H1 (cell line): ENCODE results near the gene CD46. TPM values are rescaled to one million over a fixed set of nuclear protein-coding genes. Genes with fewer than 3 reads are reported as not detected.

Source experiments
- CTCF ChIA-PET: fragments of 300-600 bp; sonication (Branson Sonifier 250); formaldehyde crosslinking; loops from one replicate; lab custom pipeline; 2021; ENCODE audit not compliant: partially characterized antibody; lab: Charles Lee
- POLR2A ChIA-PET: fragments of 300-600 bp; sonication (Branson Sonifier 250); formaldehyde crosslinking; loops from one replicate; lab custom pipeline; 2021; ENCODE audit warnings: inconsistent platforms; ENCODE audit not compliant: partially characterized antibody; lab: Charles Lee
- DNase-seq, 2 experiments: peaks; one replicate each; pipeline versions ENCODE4 v3.0.0 to v3.0.0-alpha.2; 2010 to 2022; ENCODE audit warnings: low spot score in 2 of 2, low read depth in 1 of 2, mixed read lengths in 1 of 2
- FAIRE-seq: peaks from 2 replicates; lab custom pipeline; 2011; peaks lifted over from hg19 to GRCh38; lab: Jason Lieb, UNC
- H2AFZ ChIP-seq: 2 replicates; pipeline ENCODE4 v1.8.1; 2012; ENCODE audit warnings: low read length, inconsistent platforms
- H2AK5ac ChIP-seq: 2 replicates; pipeline ENCODE4 v1.6.1; 2013; ENCODE audit warnings: low read depth, low read length
- H2BK120ac ChIP-seq: replicated peaks from 2 replicates; pipeline ENCODE3; 2013; ENCODE audit warnings: low read depth, low read length, inconsistent platforms
- H2BK12ac ChIP-seq: 2 replicates; pipeline ENCODE4 v1.6.1; 2013; ENCODE audit warnings: low read depth, low read length
- H2BK15ac ChIP-seq: 2 replicates; pipeline ENCODE4 v1.6.1; 2013; ENCODE audit warnings: low read length
- H2BK20ac ChIP-seq: 2 replicates; pipeline ENCODE4 v1.6.1; 2013; ENCODE audit warnings: low read length
- H2BK5ac ChIP-seq: 2 replicates; pipeline ENCODE4 v1.6.1; 2013; ENCODE audit warnings: low read depth, low read length
- H3K14ac ChIP-seq: 2 replicates; pipeline ENCODE4 v1.6.1; 2013; ENCODE audit warnings: inconsistent platforms; ENCODE audit not compliant: insufficient read length
- H3K18ac ChIP-seq: 2 replicates; pipeline ENCODE4 v1.6.1; 2013; ENCODE audit warnings: low read length; ENCODE audit errors: extremely low read depth
- H3K23ac ChIP-seq: 2 replicates; pipeline ENCODE4 v1.6.1; 2013; ENCODE audit warnings: inconsistent platforms; ENCODE audit not compliant: insufficient read length
- H3K23me2 ChIP-seq: 2 replicates; pipeline ENCODE4 v1.6.1; 2013; ENCODE audit warnings: low read depth, low read length
- H3K27ac ChIP-seq: 2 replicates; pipeline ENCODE4 v1.6.1; 2011; ENCODE audit warnings: low read depth, low read length, inconsistent platforms
- H3K27me3 ChIP-seq, 4 experiments: replicated peaks in 1 of 4; 1 replicate in 1 of 4; 2 replicates in 3 of 4; pipeline versions ENCODE4 v1.6.1 to v1.8.1; 2011 to 2013; ENCODE audit warnings: low read length in 3 of 4, mild to moderate bottlenecking in 3 of 4, inconsistent platforms in 2 of 4, mixed read lengths in 2 of 4, moderate library complexity in 1 of 4; ENCODE audit not compliant: control insufficient read depth in 3 of 4, insufficient read depth in 3 of 4; ENCODE audit errors: extremely low read depth in 1 of 4
- H3K36me3 ChIP-seq, 4 experiments: 2 replicates each; pipeline versions ENCODE4 v1.6.1 to v1.8.1; 2011 to 2013; ENCODE audit warnings: mild to moderate bottlenecking in 4 of 4, low read length in 3 of 4, moderate library complexity in 2 of 4, control low read depth in 1 of 4, inconsistent platforms in 1 of 4; ENCODE audit not compliant: insufficient read depth in 4 of 4, control insufficient read depth in 2 of 4
- H3K4ac ChIP-seq: replicated peaks from 2 replicates; pipeline ENCODE3; 2013; ENCODE audit warnings: low read length, low read depth, mixed read lengths, inconsistent platforms; ENCODE audit not compliant: insufficient read length
- H3K4me1 ChIP-seq, 4 experiments: replicated peaks in 1 of 4; 1 replicate in 1 of 4; 2 replicates in 3 of 4; pipeline versions ENCODE4 v1.6.1 to v1.8.1; 2011 to 2013; ENCODE audit warnings: low read length in 3 of 4, inconsistent platforms in 2 of 4, mixed read lengths in 1 of 4; ENCODE audit not compliant: insufficient read depth in 4 of 4, control insufficient read depth in 3 of 4
- H3K4me2 ChIP-seq, 2 experiments: 2 replicates each; pipeline versions ENCODE4 v1.6.1 to v1.8.1; 2011 to 2013; ENCODE audit warnings: low read depth in 2 of 2, low read length in 2 of 2, control low read depth in 1 of 2, inconsistent platforms in 1 of 2, mild to moderate bottlenecking in 1 of 2; ENCODE audit not compliant: insufficient read depth in 1 of 2
- H3K4me3 ChIP-seq, 4 experiments: fragments of 200-600, 300-600 bp in 1 of 4; sonication (generic), shearing (Covaris generic), sonication (Bioruptor Twin) in 1 of 4; 2 replicates each; pipeline versions ENCODE4 v1.5.1 to v1.8.1; 2011 to 2016; ENCODE audit warnings: low read length in 4 of 4, low read depth in 3 of 4, control low read depth in 2 of 4, inconsistent platforms in 2 of 4, mild to moderate bottlenecking in 2 of 4, mixed read lengths in 1 of 4, moderate library complexity in 1 of 4; ENCODE audit not compliant: insufficient read depth in 2 of 4; ENCODE audit errors: extremely low read depth in 1 of 4
- H3K56ac ChIP-seq: replicated peaks from 2 replicates; pipeline ENCODE3; 2013; ENCODE audit warnings: low read depth, mild to moderate bottlenecking, mixed read lengths, low read length, inconsistent platforms; ENCODE audit not compliant: insufficient read length
- H3K79me1 ChIP-seq: 2 replicates; pipeline ENCODE4 v1.6.1; 2013; ENCODE audit warnings: low read depth, low read length, control low read depth
- H3K79me2 ChIP-seq, 2 experiments: 2 replicates each; pipeline versions ENCODE4 v1.6.1 to v1.8.1; 2012 to 2013; ENCODE audit warnings: low read length in 2 of 2, mild to moderate bottlenecking in 2 of 2, inconsistent platforms in 1 of 2; ENCODE audit not compliant: insufficient read depth in 2 of 2, control insufficient read depth in 1 of 2
- H3K9ac ChIP-seq, 4 experiments: replicated peaks in 1 of 4; 1 replicate in 1 of 4; 2 replicates in 3 of 4; pipeline versions ENCODE4 v1.6.1 to v1.8.1; 2011 to 2013; ENCODE audit warnings: low read depth in 3 of 4, low read length in 3 of 4, control low read depth in 2 of 4, mild to moderate bottlenecking in 2 of 4, moderate library complexity in 2 of 4, inconsistent platforms in 1 of 4; ENCODE audit errors: extremely low read depth in 1 of 4
- H3K9me3 ChIP-seq, 2 experiments: 2 replicates each; pipeline versions ENCODE4 v1.6.1 to v1.8.1; 2012 to 2013; ENCODE audit warnings: mild to moderate bottlenecking in 2 of 2, moderate library complexity in 2 of 2, control low read depth in 1 of 2, inconsistent platforms in 1 of 2, low read depth in 1 of 2, low read length in 1 of 2, mixed read lengths in 1 of 2; ENCODE audit not compliant: insufficient read depth in 2 of 2
- H4K20me1 ChIP-seq, 2 experiments: replicated peaks in 1 of 2; 2 replicates each; pipeline versions ENCODE3 to v1.8.1; 2011 to 2013; ENCODE audit warnings: inconsistent platforms in 2 of 2, low read length in 2 of 2, mild to moderate bottlenecking in 1 of 2; ENCODE audit not compliant: insufficient read depth in 2 of 2, control insufficient read depth in 1 of 2
- H4K5ac ChIP-seq: 2 replicates; pipeline ENCODE4 v1.6.1; 2013; ENCODE audit warnings: low read length, low read depth, mixed read lengths, inconsistent platforms; ENCODE audit not compliant: insufficient read length
- H4K8ac ChIP-seq: 2 replicates; pipeline ENCODE4 v1.8.0; 2013; ENCODE audit warnings: mild to moderate bottlenecking, moderate library complexity, low read length, inconsistent platforms; ENCODE audit not compliant: insufficient read depth; ENCODE audit errors: extremely low read depth
- H4K91ac ChIP-seq: replicated peaks from 2 replicates; pipeline ENCODE3; 2013; ENCODE audit warnings: low read length, mixed read lengths, inconsistent platforms; ENCODE audit not compliant: insufficient read length
- ATF2 ChIP-seq: IDR thresholded peaks from 2 replicates; pipeline ENCODE4 v1.6.1; 2012; ENCODE audit warnings: low read length, inconsistent platforms
- CHD2 ChIP-seq: IDR thresholded peaks from 2 replicates; pipeline ENCODE4 v1.6.1; 2012; ENCODE audit warnings: low read length, improper control_type of control experiment
- FOSL1 ChIP-seq: IDR thresholded peaks from 2 replicates; pipeline ENCODE4 v1.6.1; 2011; ENCODE audit warnings: mild to moderate bottlenecking, low read depth, low read length, moderate library complexity; ENCODE audit not compliant: insufficient read depth
- JUND ChIP-seq: IDR thresholded peaks from 2 replicates; pipeline ENCODE4 v1.6.1; 2011; ENCODE audit warnings: mild to moderate bottlenecking, improper control_type of control experiment, low read length
- KDM1A ChIP-seq: fragments of 200-600, 300-600 bp; sonication (generic); IDR thresholded peaks from 2 replicates; pipeline ENCODE4 v1.7.1; 2016; ENCODE audit warnings: mild to moderate bottlenecking, low read length, borderline replicate concordance
- KDM5A ChIP-seq: fragments of 200-600 bp; IDR thresholded peaks from 2 replicates; pipeline ENCODE4 v1.7.1; 2012; ENCODE audit warnings: mild to moderate bottlenecking, low read length, inconsistent platforms, mixed read lengths
- POU5F1 ChIP-seq: IDR thresholded peaks from 2 replicates; pipeline ENCODE4 v1.6.1; 2011; ENCODE audit warnings: low read depth, mild to moderate bottlenecking, low read length, moderate library complexity
- RAD21 ChIP-seq, 2 experiments: IDR thresholded peaks in 1 of 2; conservative IDR thresholded peaks in 1 of 2; 2 replicates each; pipeline ENCODE4 v1.6.1; 2011; ENCODE audit warnings: low read depth in 2 of 2, low read length in 2 of 2, improper control_type of control experiment in 1 of 2, inconsistent platforms in 1 of 2, mild to moderate bottlenecking in 1 of 2, moderate library complexity in 1 of 2
- RBBP5 ChIP-seq: IDR thresholded peaks from 2 replicates; pipeline ENCODE4 v1.7.1; 2012; ENCODE audit warnings: low read depth, mild to moderate bottlenecking, inconsistent platforms, low read length, moderate library complexity, borderline replicate concordance
- TCF12 ChIP-seq: IDR thresholded peaks from 2 replicates; pipeline ENCODE4 v1.6.1; 2011; ENCODE audit warnings: low read depth, mild to moderate bottlenecking, low read length
- WGBS, 2 experiments: shearing (Covaris generic) in 1 of 2; methylation state at CpG; one replicate each; pipeline versions ENCODE4 v1.1.6 to v1.1.7; 2013 to 2015; ENCODE audit warnings: low lambda C conversion rate in 2 of 2, mixed read lengths in 2 of 2, inconsistent platforms in 1 of 2, low coverage in 1 of 2, missing lambda C conversion rate in 1 of 2; ENCODE audit not compliant: insufficient replicate concordance in 2 of 2, insufficient coverage in 1 of 2, insufficient read length in 1 of 2; ENCODE audit errors: extremely low coverage in 1 of 2, missing lambda C conversion rate in 1 of 2; 5-methylcytosine and 5-hydroxymethylcytosine counted together
- polyA plus RNA-seq, 7 experiments: library from polyadenylated mRNA; depleted of rRNA in 3 of 7; stranded (reverse) in 5 of 7; unstranded in 2 of 7; fragments of >200 nt in 5 of 7; fragments of 200-250 nt in 2 of 7; gene quantifications; 1 replicate in 5 of 7; 2 replicates in 1 of 7; 4 replicates in 1 of 7; pipeline versions ENCODE4 v1.2.1 to v1.2.3, GENCODE V29; 2011 to 2013; ENCODE audit warnings: missing spikeins in 2 of 7, mixed read lengths in 2 of 7
- total RNA-seq: library from RNA; stranded (reverse); fragmentation: NEBNext Ultra II Directional; extraction: Animal tissue kit (Norgen Biotek cat#: 25700); gene quantifications from 2 replicates; pipeline ENCODE4 v1.2.1, GENCODE V29; 2021

The CD46 gene
- total and polyA plus RNA-seq, 2 of the 8 experiments (the other 6 are each of a cell fraction or from before 2014, with no cell fraction given): 60.9 to 113 TPM

- no peak for DNase-seq
- Histone ChIP-seq H3K9me3 (no peaks in the 10 kb centered on the region), H2AK5ac (no peak overlapping the region), H4K8ac (no peak overlapping the region), H4K91ac (no peak overlapping the region), H2AFZ (no peak overlapping the region), H3K79me1 (no peaks in the 10 kb centered on the region), H3K79me2 (peaks cover 19 to 33% of the 10 kb centered on the region in 2 experiments), H3K4me3 (no peak overlapping the region; a peak in 1 of 8 replicates), H3K4me2 (peak overlapping the region; percentile 20 to 25; a peak in 2 of 4 replicates), H3K36me3 (no peaks in the 10 kb centered on the region), H3K23ac (no peak overlapping the region), H3K14ac (no peak overlapping the region), H4K20me1 (peaks cover 2 to 4% of the 10 kb centered on the region in 2 experiments), H3K56ac (no peak overlapping the region), H3K4ac (no peak overlapping the region), H2BK20ac (no peak overlapping the region), H3K27ac (no peak overlapping the region), H2BK15ac (no peak overlapping the region), H2BK120ac (no peak overlapping the region), H3K18ac (no peak overlapping the region), H3K4me1 (peaks cover 0 to 12% (median 10%) of the 10 kb centered on the region in 4 experiments), H4K5ac (no peak overlapping the region), H3K23me2 (0 out of 2 replicates have a peak, but pooled peaks cover 2% of the 10 kb centered on the region), H3K27me3 (no peaks in the 10 kb centered on the region), H3K9ac (no peak overlapping the region), H2BK12ac (no peak overlapping the region), H2BK5ac (no peak overlapping the region)
- WGBS, 2 experiments: 75% methylated on average over 2 of the region's 2 CpGs; no CpG with 5 or more reads in 1 of the 2 experiments
- POLR2A ChIA-PET: interaction anchor here (0.6 kb wide), 1 partner anchor 22 kb away, joined by 4 read pairs; no protein-coding TSS in a partner anchor
- no peak for FAIRE-seq
- CTCF ChIA-PET: interaction anchor here (1.1 to 1.3 kb wide), 2 partner anchors 84 to 153 kb away, joined by 3 read pairs; no protein-coding TSS in a partner anchor
- TF ChIP-seq KDM1A (no peak), KDM5A (no peak), JUND (no peak), ATF2 (no peak), TCF12 (no peak), RBBP5 (no peak), POU5F1 (no peak), FOSL1 (no peak), CHD2 (no peak), RAD21 (IDR thresholded peaks at IDR 0.05 in 1 of 2, conservative IDR thresholded peaks at IDR 0.05 in 1 of 2; ENCODE audit: low read depth in 2 of 2, low read length in 2 of 2) (no peak)
These were observed 2.9 kb upstream of the CD46 start for GRCh38 chr1:207748737-207749528.
